GM23338 (cell line): Measurements from ENCODE around the gene APAF1.

Experiments
- CREB1 ChIP-seq: fragments of 250-450 bp; sonication (Bioruptor Pico); IDR thresholded peaks from 2 replicates; pipeline ENCODE4 v1.5.0; 2020; ENCODE audit warnings: low read depth, mild to moderate bottlenecking, moderate library complexity
- EZH2 ChIP-seq: fragments of 200-600 bp; sonication (generic); IDR thresholded peaks from one replicate; pipeline ENCODE4 v1.8.0; 2017; ENCODE audit warnings: antibody characterized with exemption, mild to moderate bottlenecking, low read depth; ENCODE audit not compliant: unreplicated experiment
- EZH2phosphoT487 ChIP-seq: fragments of 200-600 bp; sonication (generic); IDR thresholded peaks from one replicate; pipeline ENCODE4 v1.8.1; 2018; ENCODE audit warnings: antibody characterized with exemption; ENCODE audit not compliant: unreplicated experiment
- JUNB ChIP-seq: IDR thresholded peaks from one replicate; pipeline ENCODE4 v1.6.1; 2016; ENCODE audit warnings: antibody characterized with exemption; ENCODE audit not compliant: unreplicated experiment
- POLR2AphosphoS5 ChIP-seq: IDR thresholded peaks from 2 replicates; pipeline ENCODE4 v1.6.1; 2016; ENCODE audit warnings: antibody characterized with exemption, low read depth
- REST ChIP-seq: IDR thresholded peaks from one replicate; pipeline ENCODE4 v1.6.1; 2018; ENCODE audit warnings: antibody characterized with exemption; ENCODE audit not compliant: unreplicated experiment
- STAT1 ChIP-seq: IDR thresholded peaks from one replicate; pipeline ENCODE4 v1.6.1; 2016; ENCODE audit warnings: antibody characterized with exemption; ENCODE audit not compliant: unreplicated experiment
- ZNF114 ChIP-seq: fragments of 250-450 bp; sonication (Bioruptor Pico); IDR thresholded peaks from 2 replicates; pipeline ENCODE4 v1.5.0; 2020; ENCODE audit warnings: mild to moderate bottlenecking, moderate library complexity
- TF ChIP-seq, protein P1 (sequence below), 2 experiments: fragments of 200-600 bp in 1 of 2; sonication (generic) in 1 of 2; conservative IDR thresholded peaks; 2 replicates each; pipeline versions ENCODE4 v1.5.1 to v1.6.1; 2016 to 2017; ENCODE audit warnings: antibody characterized with exemption in 2 of 2, low read depth in 2 of 2, mild to moderate bottlenecking in 2 of 2, moderate library complexity in 1 of 2
- TF ChIP-seq, protein P2 (sequence below): IDR thresholded peaks from 2 replicates; pipeline ENCODE4 v1.6.1; 2016; ENCODE audit warnings: antibody characterized with exemption

DNA sequence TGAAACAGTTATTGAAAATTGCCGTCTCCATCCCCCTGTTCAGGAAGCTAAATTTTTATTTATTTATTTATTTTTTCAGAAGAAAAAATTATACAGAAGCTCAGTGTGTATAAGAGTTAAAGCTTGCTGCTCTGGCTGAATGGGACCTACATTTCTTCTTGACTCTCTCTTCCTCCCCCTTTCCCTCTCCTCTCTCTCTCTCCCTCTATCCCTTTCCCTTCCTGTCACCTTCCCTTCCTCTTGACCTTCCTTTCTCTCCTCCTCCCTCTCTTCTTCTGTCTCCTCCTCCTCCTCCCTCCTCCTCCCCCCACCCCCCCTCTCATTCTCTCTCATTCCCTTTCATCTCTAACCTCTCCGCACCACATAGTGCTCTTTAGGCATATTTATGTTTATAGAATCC is 39.1 kb downstream of the APAF1 start:
- TF ChIP-seq, protein P1, sequence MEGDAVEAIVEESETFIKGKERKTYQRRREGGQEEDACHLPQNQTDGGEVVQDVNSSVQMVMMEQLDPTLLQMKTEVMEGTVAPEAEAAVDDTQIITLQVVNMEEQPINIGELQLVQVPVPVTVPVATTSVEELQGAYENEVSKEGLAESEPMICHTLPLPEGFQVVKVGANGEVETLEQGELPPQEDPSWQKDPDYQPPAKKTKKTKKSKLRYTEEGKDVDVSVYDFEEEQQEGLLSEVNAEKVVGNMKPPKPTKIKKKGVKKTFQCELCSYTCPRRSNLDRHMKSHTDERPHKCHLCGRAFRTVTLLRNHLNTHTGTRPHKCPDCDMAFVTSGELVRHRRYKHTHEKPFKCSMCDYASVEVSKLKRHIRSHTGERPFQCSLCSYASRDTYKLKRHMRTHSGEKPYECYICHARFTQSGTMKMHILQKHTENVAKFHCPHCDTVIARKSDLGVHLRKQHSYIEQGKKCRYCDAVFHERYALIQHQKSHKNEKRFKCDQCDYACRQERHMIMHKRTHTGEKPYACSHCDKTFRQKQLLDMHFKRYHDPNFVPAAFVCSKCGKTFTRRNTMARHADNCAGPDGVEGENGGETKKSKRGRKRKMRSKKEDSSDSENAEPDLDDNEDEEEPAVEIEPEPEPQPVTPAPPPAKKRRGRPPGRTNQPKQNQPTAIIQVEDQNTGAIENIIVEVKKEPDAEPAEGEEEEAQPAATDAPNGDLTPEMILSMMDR (conservative IDR thresholded peaks at IDR 0.05; ENCODE audit: low read depth in 2 of 2): no peak
- TF ChIP-seq CREB1 (no peak), EZH2 (no peak), REST (no peak), JUNB (no peak), POLR2AphosphoS5 (no peak), EZH2phosphoT487 (no peak), ZNF114 (CRISPR knock-in tag) (no peak), STAT1 (no peak)
- TF ChIP-seq, protein P2, sequence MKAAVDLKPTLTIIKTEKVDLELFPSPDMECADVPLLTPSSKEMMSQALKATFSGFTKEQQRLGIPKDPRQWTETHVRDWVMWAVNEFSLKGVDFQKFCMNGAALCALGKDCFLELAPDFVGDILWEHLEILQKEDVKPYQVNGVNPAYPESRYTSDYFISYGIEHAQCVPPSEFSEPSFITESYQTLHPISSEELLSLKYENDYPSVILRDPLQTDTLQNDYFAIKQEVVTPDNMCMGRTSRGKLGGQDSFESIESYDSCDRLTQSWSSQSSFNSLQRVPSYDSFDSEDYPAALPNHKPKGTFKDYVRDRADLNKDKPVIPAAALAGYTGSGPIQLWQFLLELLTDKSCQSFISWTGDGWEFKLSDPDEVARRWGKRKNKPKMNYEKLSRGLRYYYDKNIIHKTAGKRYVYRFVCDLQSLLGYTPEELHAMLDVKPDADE: no peak
